HUES64 (cell line): ENCODE results near the gene SERPINB10.

Source experiments
- H3K27ac ChIP-seq: 2 replicates; pipeline ENCODE4 v1.7.0; 2013; ENCODE audit warnings: low read depth, low read length, inconsistent platforms
- H3K27me3 ChIP-seq: 2 replicates; pipeline ENCODE4 v1.6.1; 2013; ENCODE audit warnings: mild to moderate bottlenecking, low read length; ENCODE audit not compliant: insufficient read depth
- H3K36me3 ChIP-seq: 2 replicates; pipeline ENCODE4 v1.6.1; 2013; ENCODE audit warnings: mild to moderate bottlenecking, low read length; ENCODE audit not compliant: insufficient read depth
- H3K4me1 ChIP-seq: 2 replicates; pipeline ENCODE4 v1.6.1; 2013; ENCODE audit warnings: mild to moderate bottlenecking, low read length, moderate library complexity; ENCODE audit not compliant: insufficient read depth
- H3K4me3 ChIP-seq: 2 replicates; pipeline ENCODE4 v1.5.1; 2013; ENCODE audit warnings: mild to moderate bottlenecking, low read length, moderate library complexity
- H3K9ac ChIP-seq: 2 replicates; pipeline ENCODE4 v1.6.1; 2013; ENCODE audit warnings: mild to moderate bottlenecking, low read depth, low read length
- H3K9me3 ChIP-seq: 2 replicates; pipeline ENCODE4 v1.6.1; 2013; ENCODE audit warnings: low read depth, low read length; ENCODE audit not compliant: insufficient read depth
- WGBS: fragments of 150-250, 120-280 bp; methylation state at CpG from one replicate; pipeline ENCODE4 v1.1.7; 2013; ENCODE audit warnings: missing lambda C conversion rate; 5-methylcytosine and 5-hydroxymethylcytosine counted together

The SERPINB10 gene

GRCh38 chr18:63969942-63970808 lies 62.4 kb downstream of the SERPINB10 start, which contains the start of gene SERPINB8:
TSS of gene SERPINB8 (plus strand) at chr18:63970081. CDS start at chr18:63978309, 8,228 bp downstream.
- H3K27ac ChIP-seq = peak within 1 kb of the TSS; percentile 90
- under 1% methylated on average over 62 of the region's 62 CpGs for WGBS
- H3K27me3 ChIP-seq = peaks cover 61% of the 10 kb centered on the region
- peak within 1 kb of the TSS; percentile 85 for H3K9ac ChIP-seq
- H3K4me3 ChIP-seq = peak within 1 kb of the TSS; percentile 74
- no peaks in the 10 kb centered on the region for H3K9me3 ChIP-seq
- H3K4me1 ChIP-seq = peaks cover 14% of the 10 kb centered on the region; the same call in 1 of the 2 replicates
- no peaks in the 10 kb centered on the region for H3K36me3 ChIP-seq

GRCh38 chr18:63970809-63971205 lies 63.0 kb downstream of the SERPINB10 start:
- Histone ChIP-seq H3K27ac (peak overlapping the region; percentile 90), H3K4me1 (peaks cover 14% of the 10 kb centered on the region; the same call in 1 of the 2 replicates)
- 9% methylated on average over 18 of the region's 18 CpGs for WGBS

DNA sequence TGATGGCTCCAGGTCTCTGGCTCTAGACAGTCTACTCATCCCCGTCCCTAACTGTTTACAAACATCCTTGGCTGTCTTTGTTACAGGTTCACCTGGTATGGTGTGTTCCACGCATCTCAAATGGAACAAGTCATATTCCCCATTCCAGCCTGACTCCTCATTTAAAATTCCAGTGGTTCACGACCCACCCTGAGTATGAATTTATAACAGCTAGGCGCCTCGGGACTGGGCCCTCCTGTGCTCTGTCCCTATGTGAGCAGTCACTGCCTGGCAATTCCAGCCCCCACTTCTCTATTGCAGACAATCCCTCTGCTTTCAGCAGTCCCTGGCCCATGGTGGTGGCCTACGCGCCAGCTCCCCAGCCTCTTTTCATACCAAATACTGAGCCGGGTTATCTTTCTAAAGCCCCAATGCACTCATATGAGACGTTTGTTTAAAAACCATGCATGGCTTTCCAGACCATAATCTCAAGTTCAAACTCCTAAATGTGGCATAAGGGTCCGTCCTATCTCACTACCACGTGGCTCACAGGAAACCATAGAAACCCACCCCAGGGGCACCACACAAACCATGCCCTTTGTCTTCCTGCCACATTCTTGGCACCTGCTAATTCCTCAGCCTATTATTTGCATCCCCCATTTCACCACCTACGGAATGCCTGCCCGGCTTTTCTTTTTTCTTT lies 63.7 kb downstream of the SERPINB10 start:
- Histone ChIP-seq H3K27me3 (peaks cover 62% of the 10 kb centered on the region), H3K9ac (peak overlapping the region; percentile 63), H3K36me3 (no peaks in the 10 kb centered on the region), H3K9me3 (no peaks in the 10 kb centered on the region), H3K27ac (peak overlapping the region; percentile 90; the same call in 1 of the 2 replicates), H3K4me3 (peak overlapping the region; percentile 74), H3K4me1 (peaks cover 14% of the 10 kb centered on the region; the same call in 1 of the 2 replicates)
- 77% methylated on average over 11 of the region's 13 CpGs for WGBS

More at GRCh38 chr18:63970809-63971205, 63.0 kb downstream of the SERPINB10 start:
- Histone ChIP-seq H3K36me3 (no peaks in the 10 kb centered on the region), H3K27me3 (peaks cover 61% of the 10 kb centered on the region), H3K4me3 (peak overlapping the region; percentile 74), H3K9me3 (no peaks in the 10 kb centered on the region), H3K9ac (peak overlapping the region; percentile 63)

GRCh38 chr18:63972002-63972376 lies 64.2 kb downstream of the SERPINB10 start:
- Histone ChIP-seq H3K4me1 (peaks cover 14% of the 10 kb centered on the region; the same call in 1 of the 2 replicates), H3K27me3 (peaks cover 62% of the 10 kb centered on the region), H3K27ac (no peak overlapping the region), H3K4me3 (no peak overlapping the region), H3K9me3 (no peaks in the 10 kb centered on the region), H3K36me3 (no peaks in the 10 kb centered on the region), H3K9ac (no peak overlapping the region)
- WGBS = 83% methylated on average over 4 of the region's 5 CpGs

DNA sequence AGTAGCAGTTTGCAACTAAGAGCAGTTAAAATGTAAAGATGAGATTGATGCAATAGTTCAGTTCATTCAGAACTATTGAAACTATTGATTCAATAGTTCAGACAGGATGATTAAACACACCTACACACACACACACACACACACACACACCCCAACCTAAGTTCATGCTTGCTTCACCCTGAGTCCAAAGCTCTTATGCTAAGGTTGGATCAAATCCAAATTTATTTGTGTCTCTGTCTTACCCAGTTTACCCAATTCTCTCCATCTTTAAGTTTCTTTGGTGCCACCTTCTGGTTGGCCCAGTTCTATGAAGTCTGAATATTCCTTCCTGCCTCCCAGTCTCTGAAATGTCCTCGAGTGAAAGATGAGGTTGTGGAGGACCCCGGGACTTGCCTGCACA lies 67.2 kb downstream of the SERPINB10 start:
- no CpG with 5 or more reads among the region's 2 CpGs for WGBS
- H3K27ac ChIP-seq = no peak overlapping the region
- no peaks in the 10 kb centered on the region for H3K9me3 ChIP-seq
- no peak overlapping the region for H3K9ac ChIP-seq
- H3K27me3 ChIP-seq = peaks cover 71% of the 10 kb centered on the region
- no peaks in the 10 kb centered on the region for H3K36me3 ChIP-seq
- H3K4me1 ChIP-seq = 0 out of 2 replicates have a peak, but pooled peaks cover 6% of the 10 kb centered on the region
- no peak overlapping the region for H3K4me3 ChIP-seq

DNA sequence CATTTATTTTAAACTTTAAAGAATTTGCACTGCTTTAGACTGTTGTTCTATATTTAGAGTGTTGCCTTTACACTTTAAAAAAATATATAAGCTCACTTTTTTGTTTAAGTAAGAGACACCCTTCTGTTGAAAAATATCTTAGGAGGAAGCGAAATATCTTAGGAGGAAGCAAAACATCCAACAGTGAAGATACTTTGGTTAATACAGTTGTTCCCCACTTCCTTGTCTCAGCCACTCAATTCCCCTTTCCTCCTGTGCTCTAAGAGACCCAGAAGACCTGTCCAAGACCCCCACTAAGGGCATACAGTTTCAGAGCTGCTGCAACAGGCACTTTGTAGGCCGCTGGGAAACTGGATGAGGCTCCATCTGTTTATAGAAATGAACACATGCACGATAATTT lies 67.9 kb downstream of the SERPINB10 start:
- H3K4me3 ChIP-seq = no peak overlapping the region
- no peak overlapping the region for H3K27ac ChIP-seq
- no peaks in the 10 kb centered on the region for H3K9me3 ChIP-seq
- peaks cover 73% of the 10 kb centered on the region for H3K27me3 ChIP-seq
- WGBS = 78% methylated on average over 3 of the region's 3 CpGs
- H3K4me1 ChIP-seq = 0 out of 2 replicates have a peak, but pooled peaks cover 6% of the 10 kb centered on the region
- H3K9ac ChIP-seq = no peak overlapping the region
- no peaks in the 10 kb centered on the region for H3K36me3 ChIP-seq

- peaks cover 62% of the 10 kb centered on the region for H3K27me3 ChIP-seq
- no peak overlapping the region for H3K9ac ChIP-seq
- no peak overlapping the region for H3K4me3 ChIP-seq
- H3K9me3 ChIP-seq = no peaks in the 10 kb centered on the region
- H3K27ac ChIP-seq = no peak overlapping the region
- H3K4me1 ChIP-seq = no peaks in the 10 kb centered on the region
- H3K36me3 ChIP-seq = no peaks in the 10 kb centered on the region
- WGBS = 88% methylated on average over 3 of the region's 3 CpGs
Measured at GRCh38 chr18:63977040-63977439, 69.3 kb downstream of the SERPINB10 start.

DNA sequence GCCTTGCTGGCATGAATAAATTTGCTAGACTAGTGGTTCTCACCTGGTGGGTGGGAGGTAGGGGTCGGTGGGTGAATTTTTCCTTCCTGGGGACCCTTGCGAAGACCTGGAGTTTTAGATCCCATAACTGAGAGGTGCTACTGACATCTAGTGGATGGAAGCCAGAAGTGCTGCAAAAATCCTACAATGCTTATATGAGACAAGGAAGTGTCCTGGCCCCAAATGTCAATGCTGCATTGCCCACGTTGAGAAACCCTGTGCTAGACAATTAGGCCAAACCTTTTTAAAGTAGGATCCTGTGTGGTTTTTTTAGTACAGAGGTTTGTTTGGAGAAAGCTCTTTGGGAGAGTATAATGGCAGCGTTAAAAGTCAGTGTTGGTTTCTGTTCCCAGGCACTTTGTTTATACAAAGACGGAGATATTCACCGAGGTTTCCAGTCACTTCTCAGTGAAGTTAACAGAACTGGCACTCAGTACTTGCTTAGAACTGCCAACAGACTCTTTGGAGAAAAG lies 71.7 kb downstream of the SERPINB10 start:
- H3K4me1 ChIP-seq = no peaks in the 10 kb centered on the region
- 38% methylated on average over 6 of the region's 6 CpGs for WGBS
- H3K27me3 ChIP-seq = peaks cover 53% of the 10 kb centered on the region
- no peak overlapping the region for H3K9ac ChIP-seq
- H3K4me3 ChIP-seq = no peak overlapping the region
- no peak overlapping the region for H3K27ac ChIP-seq
- no peaks in the 10 kb centered on the region for H3K9me3 ChIP-seq
- H3K36me3 ChIP-seq = no peaks in the 10 kb centered on the region

GRCh38 chr18:63980027-63980426 lies 72.3 kb downstream of the SERPINB10 start:
- no peaks in the 10 kb centered on the region for H3K9me3 ChIP-seq
- H3K9ac ChIP-seq = no peak overlapping the region
- H3K27ac ChIP-seq = no peak overlapping the region
- H3K4me1 ChIP-seq = no peaks in the 10 kb centered on the region
- H3K27me3 ChIP-seq = peaks cover 47% of the 10 kb centered on the region
- WGBS = 90% methylated on average over 7 of the region's 7 CpGs
- H3K36me3 ChIP-seq = no peaks in the 10 kb centered on the region
- no peak overlapping the region for H3K4me3 ChIP-seq

DNA sequence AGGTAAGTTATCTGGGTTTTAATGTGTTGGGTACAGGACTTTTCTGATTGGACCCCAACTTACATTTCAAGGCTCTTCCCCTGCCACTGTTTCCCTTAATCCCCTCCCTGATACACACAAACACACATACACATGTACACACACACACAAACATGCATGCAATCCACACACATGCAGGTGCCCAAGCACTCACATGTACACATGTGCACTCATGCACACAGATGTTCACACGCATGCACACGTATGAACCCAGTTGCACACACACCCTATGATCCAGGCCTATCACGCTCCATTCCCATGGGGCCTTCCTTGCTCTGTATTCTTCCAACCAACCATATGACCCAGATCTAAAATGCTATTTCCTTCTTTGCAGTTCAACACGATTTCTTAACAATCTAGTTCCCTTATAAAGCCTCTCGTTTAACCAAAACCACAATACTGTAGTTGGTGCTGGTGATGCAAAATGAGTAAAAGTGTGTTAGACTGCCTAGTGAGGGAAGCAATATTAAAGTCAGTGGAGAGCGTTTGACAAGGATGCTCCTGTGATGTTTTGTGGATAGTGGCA lies 73.2 kb downstream of the SERPINB10 start:
- Histone ChIP-seq H3K27ac (no peak overlapping the region), H3K9ac (no peak overlapping the region), H3K4me1 (no peaks in the 10 kb centered on the region), H3K4me3 (no peak overlapping the region), H3K9me3 (no peaks in the 10 kb centered on the region), H3K27me3 (peaks cover 37% of the 10 kb centered on the region), H3K36me3 (no peaks in the 10 kb centered on the region)
- 86% methylated on average over 5 of the region's 6 CpGs for WGBS

DNA sequence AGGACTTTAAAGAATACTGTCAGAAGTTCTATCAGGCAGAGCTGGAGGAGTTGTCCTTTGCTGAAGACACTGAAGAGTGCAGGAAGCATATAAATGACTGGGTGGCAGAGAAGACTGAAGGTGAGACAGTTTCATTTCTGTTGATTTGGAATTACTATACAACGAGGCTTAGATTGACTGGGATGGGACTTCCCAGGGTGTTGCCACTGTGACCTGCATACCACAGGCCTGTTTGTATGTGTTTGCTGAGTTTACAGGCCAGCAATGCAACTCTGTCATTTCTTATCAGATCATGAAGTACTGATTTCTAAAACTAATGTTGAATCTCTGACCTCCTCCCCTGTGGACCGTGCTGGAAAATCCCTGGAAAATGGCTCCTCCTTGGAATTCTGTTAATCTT lies 74.0 kb downstream of the SERPINB10 start:
- Histone ChIP-seq H3K4me1 (no peaks in the 10 kb centered on the region), H3K36me3 (no peaks in the 10 kb centered on the region), H3K27ac (no peak overlapping the region), H3K4me3 (no peak overlapping the region), H3K27me3 (peaks cover 30% of the 10 kb centered on the region), H3K9me3 (no peaks in the 10 kb centered on the region), H3K9ac (no peak overlapping the region)
- 91% methylated on average over 2 of the region's 2 CpGs for WGBS
